NCI-H128 (cell line): ENCODE results near the gene SEMA4G.

ENCODE experiments used
- DNase-seq: peaks from one replicate; lab custom pipeline; 2025; ENCODE audit not compliant: unreplicated experiment; lab: John Stamatoyannopoulos, UW

Gene SEMA4G

GRCh38 chr10:100969187-100970075, at the start of gene SEMA4G:
SEMA4G (plus strand) TSS chr10:100969504; CDS start chr10:100972913, 3,409 bp downstream.
- DNase-seq: no peak

GRCh38 chr10:100923580-100923979, 45.7 kb upstream of the SEMA4G start:
- no peak for DNase-seq

GRCh38 chr10:100927266-100927665, 42.0 kb upstream of the SEMA4G start:
- no peak for DNase-seq

GRCh38 chr10:100928039-100928438, 41.3 kb upstream of the SEMA4G start:
- DNase-seq: no peak

GRCh38 chr10:100930368-100930767, 38.9 kb upstream of the SEMA4G start:
- no peak for DNase-seq

GRCh38 chr10:100934084-100934659, 35.1 kb upstream of the SEMA4G start:
- no peak for DNase-seq

- no peak for DNase-seq
These were observed 29.4 kb upstream of the SEMA4G start for GRCh38 chr10:100939763-100940344.

- DNase-seq: no peak
These were observed 27.1 kb upstream of the SEMA4G start for GRCh38 chr10:100942229-100942628.

- no peak for DNase-seq
These were observed 25.8 kb upstream of the SEMA4G start for GRCh38 chr10:100943508-100943907.

GRCh38 chr10:100945754-100946153, 23.6 kb upstream of the SEMA4G start:
- DNase-seq: no peak

- no peak for DNase-seq
These were observed 20.4 kb upstream of the SEMA4G start for GRCh38 chr10:100948916-100949315.

GRCh38 chr10:100960251-100960650, 9.1 kb upstream of the SEMA4G start:
- no peak for DNase-seq

GRCh38 chr10:100962351-100963080, 6.8 kb upstream of the SEMA4G start:
- DNase-seq: no peak

- DNase-seq: no peak
These were observed 5.5 kb upstream of the SEMA4G start for GRCh38 chr10:100963826-100964225.

GRCh38 chr10:100965820-100966219, 3.5 kb upstream of the SEMA4G start:
- no peak for DNase-seq

- no peak for DNase-seq
These were observed 2.4 kb upstream of the SEMA4G start for GRCh38 chr10:100966887-100967286.

- DNase-seq: no peak
These were observed 2.0 kb upstream of the SEMA4G start for GRCh38 chr10:100967332-100967731.

GRCh38 chr10:100968062-100968736, 1.1 kb upstream of the SEMA4G start:
- no peak for DNase-seq

- DNase-seq: no peak
These were observed 479 bp upstream of the SEMA4G start for GRCh38 chr10:100968863-100969186.

- no peak for DNase-seq
These were observed 991 bp downstream of the SEMA4G start for GRCh38 chr10:100970076-100970913.
